Testis (tissue), 3 donors: ENCODE data around the gene PTPN3. TPM values are rescaled to one million over a fixed set of nuclear protein-coding genes. Genes with fewer than 3 reads are reported as not detected.

Source experiments
- DNase-seq: peaks from one replicate; pipeline ENCODE4 v3.0.0-alpha.2; 2019
- H3K27ac ChIP-seq, 2 donors: fragments of 200-600 bp; sonication (generic); one replicate each; pipeline ENCODE4 v1.5.1; 2019
- H3K27me3 ChIP-seq: fragments of 200-600 bp; sonication (generic); one replicate; pipeline ENCODE4 v1.5.1; 2019
- H3K36me3 ChIP-seq: fragments of 200-600 bp; sonication (generic); one replicate; pipeline ENCODE4 v1.5.1; 2017; ENCODE audit warnings: low read depth; ENCODE audit errors: missing control alignments
- H3K4me1 ChIP-seq: fragments of 200-600 bp; sonication (generic); one replicate; pipeline ENCODE4 v1.5.1; 2019
- H3K4me3 ChIP-seq, 2 donors: fragments of 200-600 bp; sonication (generic); one replicate each; pipeline ENCODE4 v1.5.1; 2017 to 2019
- H3K9me3 ChIP-seq: fragments of 200-600 bp; sonication (generic); one replicate; pipeline ENCODE4 v1.5.1; 2017
- POLR2A ChIP-seq: fragments of 450-650 bp; IDR thresholded peaks from one replicate; pipeline ENCODE4 v1.6.1; 2017; ENCODE audit warnings: antibody characterized with exemption, mild to moderate bottlenecking, moderate library complexity
- WGBS, 2 donors: methylation state at CpG; one replicate each; pipeline ENCODE4 v1.1.5; 2018; 5-methylcytosine and 5-hydroxymethylcytosine counted together
- intact Hi-C: fragments of 100-400 bp; cut with DNase I; formaldehyde crosslinking; loops from one replicate; pipeline ENCODE4 v1.15.1; 2023; ENCODE audit warnings: low total_unique reads
- polyA plus RNA-seq: library from polyadenylated mRNA; stranded (reverse); fragments of 350-450 nt; fragmentation: Illumina TruSeq; extraction: RNeasy Lipid Tissue Mini Kit (QIAGEN cat#74804); gene quantifications from one replicate; pipeline ENCODE4 v1.2.3, GENCODE V29; 2014; ENCODE audit warnings: low read depth, low replicate concordance; ENCODE audit not compliant: insufficient read depth
- total RNA-seq, 2 donors: library from RNA; depleted of rRNA; stranded (reverse); fragments of >200 nt; gene quantifications; one replicate each; pipeline ENCODE4 v1.2.3, GENCODE V29; 2016
- TF ChIP-seq, protein P1 (sequence below), 3 experiments: fragments of 450-650 bp in 2 of 3; fragments of 200-600 bp in 1 of 3; sonication (generic) in 1 of 3; IDR thresholded peaks; one replicate each; pipeline ENCODE4 v1.5.1; 2016 to 2019; ENCODE audit warnings: antibody characterized with exemption in 3 of 3, mild to moderate bottlenecking in 2 of 3, moderate library complexity in 1 of 3

PTPN3 gene
- total and polyA plus RNA-seq, 3 donors from 2014 or later = 6.6 to 8.1 (median 7.0) TPM

DNA sequence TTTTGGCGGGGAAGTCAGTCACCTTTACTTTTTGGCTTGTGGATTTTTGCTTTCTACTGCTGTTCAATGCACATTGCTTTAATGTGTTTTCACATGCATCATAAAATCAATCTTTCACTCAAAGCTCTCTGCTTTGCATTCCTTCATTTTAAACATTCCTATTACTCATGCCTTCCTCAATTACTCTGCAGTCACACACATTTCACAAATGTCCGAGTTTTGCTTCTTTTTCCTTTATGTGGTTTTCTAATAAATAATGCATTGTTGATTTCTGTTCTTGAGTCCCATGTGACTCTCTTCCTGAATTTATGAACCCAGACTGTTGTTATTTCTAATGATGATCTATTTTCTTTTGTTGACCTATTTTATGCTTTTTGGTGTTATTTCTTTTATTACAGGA is 95.0 kb downstream of the PTPN3 start:
- Histone ChIP-seq H3K4me3 (no peak overlapping the region), H3K27ac (no peak overlapping the region), H3K9me3 (no peaks in the 10 kb centered on the region), H3K36me3 (no peaks in the 10 kb centered on the region), H3K27me3 (no peaks in the 10 kb centered on the region), H3K4me1 (no peaks in the 10 kb centered on the region)
- intact Hi-C loops = no loop called here
- DNase-seq = no peak
- 88 to 95% methylated on average over 2 of the region's 2 CpGs for WGBS, 2 donors
- no peak for TF ChIP-seq POLR2A
- TF ChIP-seq, protein P1, sequence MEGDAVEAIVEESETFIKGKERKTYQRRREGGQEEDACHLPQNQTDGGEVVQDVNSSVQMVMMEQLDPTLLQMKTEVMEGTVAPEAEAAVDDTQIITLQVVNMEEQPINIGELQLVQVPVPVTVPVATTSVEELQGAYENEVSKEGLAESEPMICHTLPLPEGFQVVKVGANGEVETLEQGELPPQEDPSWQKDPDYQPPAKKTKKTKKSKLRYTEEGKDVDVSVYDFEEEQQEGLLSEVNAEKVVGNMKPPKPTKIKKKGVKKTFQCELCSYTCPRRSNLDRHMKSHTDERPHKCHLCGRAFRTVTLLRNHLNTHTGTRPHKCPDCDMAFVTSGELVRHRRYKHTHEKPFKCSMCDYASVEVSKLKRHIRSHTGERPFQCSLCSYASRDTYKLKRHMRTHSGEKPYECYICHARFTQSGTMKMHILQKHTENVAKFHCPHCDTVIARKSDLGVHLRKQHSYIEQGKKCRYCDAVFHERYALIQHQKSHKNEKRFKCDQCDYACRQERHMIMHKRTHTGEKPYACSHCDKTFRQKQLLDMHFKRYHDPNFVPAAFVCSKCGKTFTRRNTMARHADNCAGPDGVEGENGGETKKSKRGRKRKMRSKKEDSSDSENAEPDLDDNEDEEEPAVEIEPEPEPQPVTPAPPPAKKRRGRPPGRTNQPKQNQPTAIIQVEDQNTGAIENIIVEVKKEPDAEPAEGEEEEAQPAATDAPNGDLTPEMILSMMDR (IDR thresholded peaks at IDR 0.05) = no peak

DNA sequence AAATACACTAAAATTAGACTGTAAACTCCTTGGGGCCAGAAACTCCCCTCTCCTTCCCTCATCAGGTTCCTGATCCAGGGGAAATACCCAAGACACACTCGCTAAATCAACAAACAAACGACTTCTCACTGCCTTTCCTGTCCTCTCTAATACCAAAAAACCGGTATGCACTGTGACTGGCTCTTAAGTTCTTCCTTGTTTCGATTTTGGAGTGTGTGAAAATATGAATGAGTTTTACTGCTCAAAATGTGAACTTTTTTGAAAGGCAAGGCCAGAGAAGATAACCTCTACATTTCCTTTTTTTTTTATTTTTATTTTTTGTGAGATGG is 96.2 kb downstream of the PTPN3 start:
- Histone ChIP-seq H3K4me3 (no peak overlapping the region), H3K4me1 (no peaks in the 10 kb centered on the region), H3K27ac (no peak overlapping the region), H3K27me3 (no peaks in the 10 kb centered on the region), H3K9me3 (no peaks in the 10 kb centered on the region), H3K36me3 (no peaks in the 10 kb centered on the region)
- TF ChIP-seq POLR2A = no peak
- TF ChIP-seq, protein P1 (IDR thresholded peaks at IDR 0.05) = no peak
- WGBS, 2 donors = 68 to 77% methylated on average over 4 of the region's 4 CpGs
- intact Hi-C loops = no loop called here
- no peak for DNase-seq

DNA sequence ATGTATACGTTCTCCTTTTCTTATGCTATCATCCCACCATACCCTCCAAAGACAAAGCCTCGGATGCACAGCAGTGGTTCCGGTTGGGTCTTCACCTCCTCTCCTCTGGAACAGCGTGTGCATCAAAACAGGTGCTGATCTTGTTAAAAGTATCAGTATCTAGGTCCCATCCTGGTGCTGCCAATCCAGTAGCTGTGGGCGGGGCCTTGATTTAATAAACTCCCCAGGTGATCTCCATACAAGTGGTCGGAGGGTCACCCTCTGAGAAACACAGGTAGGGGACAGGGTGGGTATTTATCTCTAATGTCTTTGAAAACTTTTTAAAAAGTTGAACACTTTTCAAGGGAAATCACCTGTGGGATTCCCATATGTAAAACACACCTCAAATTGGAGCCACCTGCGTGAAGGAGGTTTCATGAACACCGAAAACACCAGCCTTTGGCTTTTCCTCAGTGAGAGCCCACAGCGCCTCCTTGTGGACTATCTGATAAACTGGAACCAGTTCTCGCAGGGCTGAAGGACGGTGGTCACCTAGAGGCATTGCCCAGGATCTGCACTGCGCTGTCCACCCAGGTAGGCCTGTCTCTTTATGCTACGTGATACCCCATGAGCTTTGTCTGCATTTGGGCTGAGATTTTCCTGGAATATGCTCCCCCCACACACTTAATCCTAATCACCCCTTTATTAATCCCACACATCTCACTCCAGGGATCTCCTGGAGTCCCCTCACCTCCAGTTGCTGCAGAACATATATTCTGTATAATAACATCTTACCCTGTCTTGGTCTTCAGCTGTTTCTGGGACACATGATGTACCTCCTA is 96.7 kb downstream of the PTPN3 start:
- no peak overlapping the region for H3K27ac ChIP-seq
- H3K4me3 ChIP-seq = no peak overlapping the region
- WGBS, 2 donors = 60 to 77% methylated on average over 13 of the region's 13 CpGs
- peak; percentile 72 for DNase-seq
- no peaks in the 10 kb centered on the region for H3K27me3 ChIP-seq
- intact Hi-C loops = no loop called here
- no peaks in the 10 kb centered on the region for H3K9me3 ChIP-seq
- no peak for TF ChIP-seq POLR2A
- TF ChIP-seq, protein P1 (IDR thresholded peaks at IDR 0.05) = peak; percentile 40 to 48 (median 43)
- no peaks in the 10 kb centered on the region for H3K36me3 ChIP-seq
- no peaks in the 10 kb centered on the region for H3K4me1 ChIP-seq

DNA sequence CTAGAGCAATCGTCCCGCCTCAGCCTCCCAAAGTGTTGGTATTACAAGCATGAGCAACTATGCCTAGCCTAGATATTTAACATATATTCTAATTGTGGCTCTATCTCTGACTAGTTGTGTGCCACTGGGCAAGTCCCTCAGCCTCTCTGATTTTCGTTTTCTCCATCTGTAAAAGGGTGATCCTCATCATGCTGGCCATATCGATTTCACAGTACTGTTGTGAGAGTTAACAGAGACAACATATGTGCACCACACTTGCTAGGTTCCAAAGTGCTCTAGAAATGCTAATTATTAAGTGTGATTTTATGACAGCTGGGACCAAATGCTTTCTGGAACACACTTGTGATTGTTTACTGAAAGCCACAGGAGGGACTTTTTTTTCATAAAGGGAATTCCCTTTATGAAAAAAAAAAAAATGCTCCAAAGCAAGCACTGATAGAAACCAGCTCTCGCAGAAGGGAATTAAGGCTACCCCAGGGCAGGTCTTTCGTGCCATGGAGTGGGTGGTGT is 98.8 kb downstream of the PTPN3 start:
- intact Hi-C loops = no loop called here
- no peaks in the 10 kb centered on the region for H3K27me3 ChIP-seq
- 81 to 85% methylated on average over 6 of the region's 6 CpGs for whole genome bisulfite sequencing, 2 donors
- H3K27ac ChIP-seq = no peak overlapping the region
- TF ChIP-seq, protein P1 (IDR thresholded peaks at IDR 0.05) = no peak
- H3K4me1 ChIP-seq = no peaks in the 10 kb centered on the region
- H3K36me3 ChIP-seq = no peaks in the 10 kb centered on the region
- H3K9me3 ChIP-seq = no peaks in the 10 kb centered on the region
- H3K4me3 ChIP-seq = no peak overlapping the region
- DNase-seq = no peak

DNA sequence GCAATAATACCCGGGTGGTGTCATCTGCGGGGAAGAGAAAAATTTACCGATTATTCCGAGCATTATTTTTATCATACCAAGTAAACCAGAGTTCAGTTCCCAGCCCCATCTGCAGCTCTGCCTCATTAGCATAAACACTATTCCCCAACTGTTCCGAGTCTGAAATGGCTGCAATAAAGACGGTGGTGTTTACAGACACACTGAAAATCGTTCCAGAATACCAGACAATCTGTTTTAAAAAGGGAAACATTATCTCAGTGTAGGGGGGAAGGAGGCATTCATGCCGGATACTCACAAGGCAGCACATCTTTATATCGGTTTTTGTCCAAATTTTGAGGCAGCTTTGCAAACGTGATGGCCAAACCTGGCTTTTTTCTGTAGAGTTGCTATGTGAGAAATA is 106.9 kb downstream of the PTPN3 start:
- Histone ChIP-seq H3K4me3 (no peak overlapping the region), H3K36me3 (no peaks in the 10 kb centered on the region), H3K4me1 (no peaks in the 10 kb centered on the region), H3K27me3 (no peaks in the 10 kb centered on the region), H3K27ac (no peak overlapping the region), H3K9me3 (no peaks in the 10 kb centered on the region)
- TF ChIP-seq POLR2A = no peak
- TF ChIP-seq, protein P1 (IDR thresholded peaks at IDR 0.05) = no peak
- no peak for DNase-seq
- intact Hi-C loops = no loop called here
- 75 to 83% methylated on average over 10 of the region's 10 CpGs for WGBS, 2 donors
